A673 (cell line): ENCODE data around the gene ABCG1.

ENCODE experiments used
- CTCF ChIP-seq: fragments of 300-800, 200-600 bp; sonication (generic); conservative IDR thresholded peaks from 2 replicates; pipeline ENCODE4 v1.5.1; 2017; ENCODE audit warnings: low read depth, mild to moderate bottlenecking, antibody characterized with exemption, low read length, moderate library complexity, mixed read lengths
- EZH2 ChIP-seq: fragments of 200-600 bp; sonication (generic); IDR thresholded peaks from 2 replicates; pipeline ENCODE4 v1.6.1; 2017; ENCODE audit warnings: borderline replicate concordance, low read depth, mild to moderate bottlenecking, mixed read lengths, antibody characterized with exemption, low read length; ENCODE audit not compliant: poor library complexity, severe bottlenecking

GRCh38 chr21:42237577-42237976 is 18.6 kb downstream of the ABCG1 start:
- no peak for TF ChIP-seq CTCF
- no peak for TF ChIP-seq EZH2
